Transverse colon (tissue), 3 donors: Measurements from ENCODE around the gene CSF3R.

ENCODE experiments used
- POLR2A ChIP-seq: fragments of 450-650 bp; IDR thresholded peaks from one replicate; pipeline ENCODE4 v1.6.1; 2016; ENCODE audit warnings: antibody characterized with exemption, mild to moderate bottlenecking, moderate library complexity
- TF ChIP-seq, protein P1 (sequence below), 5 experiments: fragments of 200-600 bp in 3 of 5; fragments of 450-650 bp in 2 of 5; sonication (generic) in 3 of 5; IDR thresholded peaks; 1 replicate in 2 of 5; 2 replicates in 3 of 5; pipeline ENCODE4 v1.5.1; 2016 to 2017; ENCODE audit warnings: antibody characterized with exemption in 5 of 5, inconsistent platforms in 3 of 5, mild to moderate bottlenecking in 2 of 5, moderate library complexity in 1 of 5

DNA sequence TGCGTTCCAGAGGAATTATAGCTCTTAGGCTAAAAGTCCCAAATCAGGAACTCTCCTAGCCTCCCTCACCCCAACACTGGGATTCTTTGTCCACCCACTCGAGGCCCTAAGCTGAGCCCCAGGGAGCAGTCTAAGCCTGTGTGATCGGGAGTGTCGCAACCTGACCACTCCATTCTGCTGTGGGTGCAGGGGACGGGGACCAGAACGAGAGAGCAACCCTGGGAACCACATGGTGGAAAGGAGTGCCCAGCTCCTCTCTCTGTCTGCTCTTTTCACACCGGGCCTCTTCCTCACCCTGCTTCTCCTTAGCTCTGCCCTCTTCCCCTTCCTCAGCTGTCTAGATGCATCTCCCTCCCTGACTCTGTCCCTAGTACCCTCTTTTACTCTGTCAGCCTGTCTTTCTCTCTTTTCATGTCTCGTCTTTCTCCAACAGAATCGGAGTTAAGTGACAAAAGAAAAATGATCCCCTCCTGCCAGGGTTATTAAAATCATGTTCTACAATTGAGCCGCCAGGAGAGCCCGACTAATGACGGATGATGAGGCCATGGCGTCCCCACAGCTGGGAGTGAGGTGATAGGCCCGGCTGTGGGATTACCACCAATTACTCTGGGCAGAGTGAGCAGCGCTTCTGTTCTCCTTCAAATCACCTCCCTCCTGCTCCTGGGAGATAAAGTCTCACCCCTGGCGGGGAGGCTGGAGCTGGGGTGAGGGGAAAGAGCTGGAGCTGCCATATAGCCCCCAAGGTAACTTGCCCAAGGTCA, 34.5 kb upstream of the CSF3R start:
- no peak for TF ChIP-seq POLR2A
- TF ChIP-seq, protein P1, sequence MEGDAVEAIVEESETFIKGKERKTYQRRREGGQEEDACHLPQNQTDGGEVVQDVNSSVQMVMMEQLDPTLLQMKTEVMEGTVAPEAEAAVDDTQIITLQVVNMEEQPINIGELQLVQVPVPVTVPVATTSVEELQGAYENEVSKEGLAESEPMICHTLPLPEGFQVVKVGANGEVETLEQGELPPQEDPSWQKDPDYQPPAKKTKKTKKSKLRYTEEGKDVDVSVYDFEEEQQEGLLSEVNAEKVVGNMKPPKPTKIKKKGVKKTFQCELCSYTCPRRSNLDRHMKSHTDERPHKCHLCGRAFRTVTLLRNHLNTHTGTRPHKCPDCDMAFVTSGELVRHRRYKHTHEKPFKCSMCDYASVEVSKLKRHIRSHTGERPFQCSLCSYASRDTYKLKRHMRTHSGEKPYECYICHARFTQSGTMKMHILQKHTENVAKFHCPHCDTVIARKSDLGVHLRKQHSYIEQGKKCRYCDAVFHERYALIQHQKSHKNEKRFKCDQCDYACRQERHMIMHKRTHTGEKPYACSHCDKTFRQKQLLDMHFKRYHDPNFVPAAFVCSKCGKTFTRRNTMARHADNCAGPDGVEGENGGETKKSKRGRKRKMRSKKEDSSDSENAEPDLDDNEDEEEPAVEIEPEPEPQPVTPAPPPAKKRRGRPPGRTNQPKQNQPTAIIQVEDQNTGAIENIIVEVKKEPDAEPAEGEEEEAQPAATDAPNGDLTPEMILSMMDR (IDR thresholded peaks at IDR 0.05), result no peak
